GM19043 (cell line): ENCODE data around the gene HIC1.
"Not testable (repeated sequence)": the region's sequence is repeated elsewhere in the genome, so short reads cannot be mapped to it uniquely, and the experiment has no call there.

ENCODE experiments used
- ATAC-seq: cut with Tn5 transposase; IDR thresholded peaks from one replicate; pipeline ENCODE4 v1.9.1; 2021; ENCODE audit warnings: low read depth; ENCODE audit not compliant: unreplicated experiment

Gene HIC1

GRCh38 chr17:2054512-2055291, at the start of gene HIC1:
Gene HIC1 (plus strand): TSS chr17:2055103. CDS start chr17:2056691, 1,588 bp downstream.
- ATAC-seq = no peak

DNA sequence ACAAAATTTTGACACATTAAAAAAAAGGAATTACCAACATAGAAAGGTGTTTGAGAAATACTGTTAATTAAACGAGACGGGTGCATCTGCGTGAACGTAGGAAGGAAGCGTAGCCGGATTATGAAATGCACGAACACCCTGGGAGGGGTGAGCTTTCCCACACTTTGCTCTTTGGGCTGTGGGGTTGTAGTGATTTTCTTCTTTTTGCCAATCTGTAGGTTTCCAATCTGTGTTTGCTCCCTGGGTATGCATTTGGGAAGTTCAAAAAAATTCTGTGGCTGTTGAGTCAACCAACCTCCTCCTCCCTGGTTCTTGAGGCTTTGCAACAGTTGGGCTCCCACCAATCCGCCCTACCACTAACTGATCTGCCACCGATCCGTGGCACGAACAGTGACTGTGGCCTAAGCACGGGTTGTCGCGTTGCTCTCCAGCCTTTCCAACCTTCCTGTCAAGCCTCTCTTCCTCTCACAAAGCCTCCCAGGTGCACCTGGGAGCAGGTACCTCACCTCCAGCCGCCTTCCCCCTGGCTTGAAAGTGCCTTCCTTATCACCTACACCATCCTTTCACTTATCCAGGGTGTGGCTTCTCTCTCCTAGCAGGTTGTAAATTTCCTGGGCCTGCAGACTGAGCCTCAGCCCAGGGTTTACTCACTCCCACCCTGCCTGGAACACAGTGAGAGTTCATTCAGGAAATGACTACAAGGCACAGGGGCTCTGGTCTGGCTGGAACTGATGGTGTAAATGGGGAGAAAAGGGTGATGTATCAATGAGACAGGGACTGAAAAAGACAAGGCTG, 46.4 kb upstream of the HIC1 start:
- ATAC-seq = no peak

DNA sequence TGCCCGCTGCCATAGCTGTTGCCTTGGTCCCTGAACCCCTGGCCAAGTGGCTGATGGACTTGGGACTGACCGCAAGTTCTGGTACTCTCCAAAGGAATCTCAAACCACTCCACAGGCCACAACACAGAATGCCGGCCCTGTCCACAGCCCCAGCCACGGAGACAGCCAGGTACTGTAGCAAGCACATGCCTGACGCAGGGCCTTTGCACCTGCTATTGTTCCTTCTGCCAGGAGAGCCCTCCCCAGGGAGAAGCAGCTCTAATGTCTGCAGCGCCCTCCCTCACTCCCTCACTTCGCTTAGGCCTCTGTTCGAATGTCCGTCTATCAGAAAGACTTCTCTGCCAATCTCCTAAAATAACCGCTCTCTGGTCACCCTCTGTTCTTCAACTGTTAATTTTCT, 45.2 kb upstream of the HIC1 start:
- no peak for ATAC-seq

- no peak for ATAC-seq
Observed at GRCh38 chr17:2011411-2012371, 43.2 kb upstream of the HIC1 start.

DNA sequence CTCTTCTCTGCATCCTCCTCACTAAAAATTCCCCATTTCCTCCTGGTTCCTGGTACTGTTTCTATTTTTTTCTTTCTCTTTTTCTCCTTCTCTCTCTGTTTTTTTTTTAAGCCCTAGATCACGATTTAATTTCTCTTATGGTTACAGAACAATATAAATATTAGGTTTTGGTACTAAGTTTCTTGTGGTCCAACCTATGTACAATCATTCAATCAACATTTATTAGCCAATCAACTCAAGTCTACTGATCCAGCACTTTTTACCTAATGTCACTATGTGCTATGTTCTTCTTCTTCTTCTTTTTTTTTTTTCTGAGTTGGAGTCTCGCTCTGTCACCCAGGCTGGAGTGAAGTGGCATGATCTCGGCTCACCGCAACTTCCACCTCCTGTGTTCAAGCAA, 42.4 kb upstream of the HIC1 start:
- ATAC-seq = no peak

DNA sequence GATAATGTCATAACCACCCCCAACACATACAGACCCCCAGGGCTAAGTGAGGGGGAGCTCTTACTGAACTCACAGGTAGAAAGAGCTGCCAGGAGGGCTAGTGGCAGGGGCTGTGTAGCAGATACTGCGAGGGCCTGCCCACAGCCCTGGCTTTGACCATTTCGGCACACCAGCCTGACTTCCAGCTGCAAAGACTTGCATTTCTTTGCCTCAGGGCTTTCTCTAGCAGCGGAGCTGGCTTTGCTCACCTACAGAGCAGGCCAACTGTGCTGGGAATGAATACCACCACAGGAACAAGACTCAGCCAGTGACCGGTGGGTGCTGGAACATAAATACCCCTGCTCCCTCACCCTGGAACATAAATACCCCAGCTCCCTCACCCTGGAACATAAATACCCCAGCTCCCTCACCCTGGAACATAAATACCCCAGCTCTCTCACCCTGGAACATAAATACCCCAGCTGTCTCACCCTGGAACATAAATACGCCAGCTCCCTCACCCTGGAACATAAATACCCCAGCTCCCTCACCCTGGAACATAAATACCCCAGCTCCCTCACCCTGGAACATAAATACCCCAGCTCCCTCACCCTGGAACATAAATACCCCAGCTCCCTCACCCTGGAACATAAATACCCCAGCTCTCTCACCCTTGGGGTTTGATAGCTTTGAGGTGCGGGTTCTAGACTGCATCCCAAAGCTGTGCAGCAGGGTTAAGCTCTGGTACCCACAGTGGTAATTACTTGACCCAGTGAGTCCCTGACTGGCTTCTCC, 41.5 kb upstream of the HIC1 start:
- ATAC-seq = not testable (repeated sequence)

DNA sequence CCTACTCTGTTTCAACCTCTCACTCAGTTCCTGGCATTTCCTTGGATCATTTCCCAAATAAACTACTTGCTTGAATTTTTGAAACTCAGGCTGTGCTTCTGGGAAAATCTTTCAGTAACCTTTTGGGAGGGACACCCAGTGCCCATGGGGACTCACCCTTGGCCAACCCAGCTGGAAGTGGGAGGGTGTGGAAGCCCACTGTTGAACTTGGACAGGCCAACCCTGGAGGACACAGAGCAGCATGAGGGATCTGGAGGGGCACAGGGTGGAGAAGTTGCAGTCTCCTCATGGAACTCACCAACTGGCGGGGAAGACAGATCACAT, 40.9 kb upstream of the HIC1 start:
- no peak for ATAC-seq

- no peak for ATAC-seq
Observed at GRCh38 chr17:2015314-2015713, 39.6 kb upstream of the HIC1 start.

GRCh38 chr17:2016494-2016893, 38.4 kb upstream of the HIC1 start:
- no peak for ATAC-seq

GRCh38 chr17:2017274-2017941, 37.5 kb upstream of the HIC1 start:
- ATAC-seq = no peak

GRCh38 chr17:2018716-2019510, 36.0 kb upstream of the HIC1 start:
- no peak for ATAC-seq

- ATAC-seq = no peak
Observed at GRCh38 chr17:2019723-2020122, 35.2 kb upstream of the HIC1 start.

GRCh38 chr17:2020721-2021120, 34.2 kb upstream of the HIC1 start:
- no peak for ATAC-seq

- ATAC-seq = no peak
Observed at GRCh38 chr17:2022647-2023240, 32.2 kb upstream of the HIC1 start.

DNA sequence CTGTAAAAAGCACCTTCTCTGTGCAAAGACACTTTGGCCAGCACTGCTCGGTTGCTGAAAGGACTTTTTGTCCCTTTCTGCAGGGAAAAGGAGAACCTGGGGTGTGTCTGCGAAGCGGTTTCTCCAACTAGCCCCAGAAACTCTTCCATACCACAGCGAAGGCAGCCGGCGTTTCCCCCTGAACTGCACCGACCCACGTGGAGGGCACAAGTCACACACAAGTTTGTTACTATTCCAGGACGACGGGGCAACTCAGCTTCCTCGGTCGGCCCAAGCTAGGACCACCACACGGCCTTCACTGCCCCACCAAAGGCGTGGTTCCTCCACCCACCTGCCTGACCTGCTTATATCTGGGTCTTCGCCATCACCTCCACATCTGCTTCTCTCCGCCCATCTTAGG, 31.6 kb upstream of the HIC1 start:
- ATAC-seq = no peak

- no peak for ATAC-seq
Observed at GRCh38 chr17:2023692-2024571, 31.0 kb upstream of the HIC1 start.

GRCh38 chr17:2024572-2025219, 30.2 kb upstream of the HIC1 start:
- no peak for ATAC-seq
